Measurements from ENCODE around the gene AGTR2.

DNA sequence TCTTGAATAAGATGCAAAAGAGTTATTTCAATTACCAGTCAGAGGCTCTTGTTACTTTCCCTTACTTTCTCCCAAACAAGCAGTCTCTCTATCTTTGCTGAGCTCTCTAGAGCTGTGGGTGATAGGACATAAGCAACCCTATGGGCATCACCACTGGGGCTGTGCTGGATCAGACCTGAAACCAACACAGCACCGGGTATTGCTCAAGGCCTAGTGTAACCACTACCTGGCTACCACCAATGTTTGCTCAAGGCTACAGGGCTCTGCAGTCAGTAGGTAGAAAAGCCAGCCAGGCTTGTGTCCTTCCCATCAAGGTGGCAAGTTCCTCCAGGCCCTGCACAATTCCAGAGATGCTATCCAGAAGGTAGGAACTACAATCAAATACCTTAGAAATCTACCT is 35.3 kb upstream of the AGTR2 start:
- TF ChIP-seq, protein P1, sequence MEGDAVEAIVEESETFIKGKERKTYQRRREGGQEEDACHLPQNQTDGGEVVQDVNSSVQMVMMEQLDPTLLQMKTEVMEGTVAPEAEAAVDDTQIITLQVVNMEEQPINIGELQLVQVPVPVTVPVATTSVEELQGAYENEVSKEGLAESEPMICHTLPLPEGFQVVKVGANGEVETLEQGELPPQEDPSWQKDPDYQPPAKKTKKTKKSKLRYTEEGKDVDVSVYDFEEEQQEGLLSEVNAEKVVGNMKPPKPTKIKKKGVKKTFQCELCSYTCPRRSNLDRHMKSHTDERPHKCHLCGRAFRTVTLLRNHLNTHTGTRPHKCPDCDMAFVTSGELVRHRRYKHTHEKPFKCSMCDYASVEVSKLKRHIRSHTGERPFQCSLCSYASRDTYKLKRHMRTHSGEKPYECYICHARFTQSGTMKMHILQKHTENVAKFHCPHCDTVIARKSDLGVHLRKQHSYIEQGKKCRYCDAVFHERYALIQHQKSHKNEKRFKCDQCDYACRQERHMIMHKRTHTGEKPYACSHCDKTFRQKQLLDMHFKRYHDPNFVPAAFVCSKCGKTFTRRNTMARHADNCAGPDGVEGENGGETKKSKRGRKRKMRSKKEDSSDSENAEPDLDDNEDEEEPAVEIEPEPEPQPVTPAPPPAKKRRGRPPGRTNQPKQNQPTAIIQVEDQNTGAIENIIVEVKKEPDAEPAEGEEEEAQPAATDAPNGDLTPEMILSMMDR (IDR thresholded peaks at IDR 0.05; ENCODE audit: extremely low read depth in 1 of 2, insufficient read depth in 1 of 2, low read depth in 1 of 2, low read length in 2 of 2) = no peak
- TF ChIP-seq EZH2 (IDR thresholded peaks at IDR 0.05; ENCODE audit: borderline replicate concordance, low read depth, low read length, severe bottlenecking) = no peak
- TF ChIP-seq POLR2AphosphoS5 (IDR thresholded peaks at IDR 0.05; ENCODE audit: insufficient read depth, low read depth, low read length) = no peak
- no peak for TF ChIP-seq POLR2A (IDR thresholded peaks at IDR 0.05; ENCODE audit: low read depth, low read length)
- TF ChIP-seq, protein P2, sequence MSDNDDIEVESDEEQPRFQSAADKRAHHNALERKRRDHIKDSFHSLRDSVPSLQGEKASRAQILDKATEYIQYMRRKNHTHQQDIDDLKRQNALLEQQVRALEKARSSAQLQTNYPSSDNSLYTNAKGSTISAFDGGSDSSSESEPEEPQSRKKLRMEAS (IDR thresholded peaks at IDR 0.05; ENCODE audit: insufficient read depth, insufficient read length) = no peak
- TF ChIP-seq MYC (IDR thresholded peaks at IDR 0.05; ENCODE audit: low read depth, low read length) = no peak
- no peak for TF ChIP-seq FOS (IDR thresholded peaks at IDR 0.05; ENCODE audit: borderline replicate concordance, insufficient read depth, low read length)

Data from endothelial cell of umbilical vein (primary cell).